Measurements from ENCODE around the gene TMEM158.

TMEM158 gene

GRCh38 chr3:45223889-45224727 lies 2.0 kb downstream of the TMEM158 start:
- no peak for TF ChIP-seq CTCF (IDR thresholded peaks at IDR 0.05; ENCODE audit: extremely low read depth, missing control alignments)
- no peak for DNase-seq (ENCODE audit: low spot score)

DNA sequence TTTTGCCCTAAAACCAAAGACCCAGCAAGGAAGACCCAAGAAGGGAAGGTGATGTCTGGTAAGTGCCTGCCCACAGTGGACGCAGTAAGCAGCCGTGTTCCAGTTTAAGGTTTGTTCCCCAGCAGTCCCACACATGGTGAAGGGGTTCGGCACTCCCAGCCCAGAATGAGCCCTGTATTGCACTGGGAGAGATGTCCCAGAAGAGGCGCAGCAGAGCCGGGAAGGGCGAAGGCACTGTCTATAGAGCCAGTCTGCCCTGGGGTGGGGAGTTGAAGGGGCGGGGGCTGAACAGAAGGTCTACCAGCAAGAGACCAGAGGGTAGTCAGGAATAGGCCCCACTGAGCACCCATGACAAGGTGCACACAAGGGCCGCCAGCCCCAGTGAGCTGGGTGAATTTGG lies 6.4 kb downstream of the TMEM158 start:
- no peak for DNase-seq (ENCODE audit: low spot score)
- no peak for TF ChIP-seq CTCF (IDR thresholded peaks at IDR 0.05; ENCODE audit: extremely low read depth, missing control alignments)

DNA sequence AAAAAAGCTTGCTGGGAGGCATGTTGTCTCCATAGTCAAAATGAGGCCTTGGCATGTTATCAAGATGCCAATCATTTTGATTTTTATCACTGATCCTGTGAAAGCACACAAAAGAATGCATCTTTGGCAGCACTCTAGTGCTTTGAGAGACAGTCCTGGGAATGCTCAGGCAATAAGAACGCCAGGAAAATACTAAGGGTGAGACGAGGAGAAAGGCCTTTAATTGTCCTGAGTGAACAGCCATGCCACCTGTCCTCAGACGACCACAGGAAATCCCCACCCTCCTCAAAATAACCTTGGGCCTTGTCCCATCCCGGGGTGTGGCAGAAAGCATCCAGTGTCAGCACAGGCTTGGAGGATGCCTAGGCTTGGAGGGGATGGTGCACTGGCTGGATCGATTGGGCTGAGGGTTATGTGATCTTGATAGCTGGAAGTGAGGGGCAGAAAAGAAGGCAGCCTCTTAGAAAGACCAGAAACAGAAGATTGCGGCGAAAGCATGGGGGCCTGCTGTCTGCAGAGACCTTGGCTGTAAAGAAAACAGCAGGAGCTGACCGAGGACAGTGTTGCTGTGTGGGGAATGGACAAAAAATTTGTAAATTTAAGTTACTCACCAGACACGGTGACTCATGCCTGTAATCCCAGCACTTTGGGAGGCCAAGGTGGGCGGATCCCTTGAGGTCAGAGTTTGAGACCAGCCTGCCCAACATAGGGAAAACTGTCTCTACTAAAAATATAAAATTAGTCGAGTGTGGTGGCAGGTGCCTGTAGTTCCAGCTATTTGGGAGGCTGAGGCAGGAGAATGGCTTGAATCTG lies 7.3 kb downstream of the TMEM158 start:
- no peak for DNase-seq (ENCODE audit: low spot score)
- TF ChIP-seq CTCF (IDR thresholded peaks at IDR 0.05; ENCODE audit: extremely low read depth, missing control alignments): no peak

DNA sequence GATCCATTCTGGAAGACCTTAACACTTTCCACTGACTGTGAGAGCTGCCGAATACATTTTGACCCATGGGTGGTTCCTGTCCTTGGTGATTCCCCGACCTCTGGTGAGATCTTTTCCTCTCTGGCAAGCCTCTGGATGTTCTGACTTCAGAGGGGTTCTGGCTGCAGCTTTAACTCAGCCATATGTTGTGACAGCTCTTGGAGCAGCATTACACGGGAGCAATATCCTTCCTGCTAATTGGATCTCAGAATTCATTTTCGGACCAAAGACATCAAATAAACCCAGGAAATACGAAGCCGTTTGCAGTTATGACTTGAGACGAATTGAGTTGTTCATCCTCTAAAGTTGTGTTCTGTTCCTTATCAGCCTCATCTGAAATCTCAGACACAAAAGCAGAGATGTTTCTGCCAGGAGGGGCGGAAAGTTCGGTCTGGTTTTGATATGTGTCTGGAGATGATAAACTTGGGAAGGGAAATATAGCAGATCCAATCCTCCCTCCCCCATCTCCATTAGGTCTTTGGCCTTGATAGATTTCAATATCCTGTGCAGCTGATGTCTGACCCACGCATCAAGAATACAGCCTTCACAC lies 10.0 kb downstream of the TMEM158 start:
- TF ChIP-seq CTCF (IDR thresholded peaks at IDR 0.05; ENCODE audit: extremely low read depth, missing control alignments): no peak
- no peak for DNase-seq (ENCODE audit: low spot score)

DNA sequence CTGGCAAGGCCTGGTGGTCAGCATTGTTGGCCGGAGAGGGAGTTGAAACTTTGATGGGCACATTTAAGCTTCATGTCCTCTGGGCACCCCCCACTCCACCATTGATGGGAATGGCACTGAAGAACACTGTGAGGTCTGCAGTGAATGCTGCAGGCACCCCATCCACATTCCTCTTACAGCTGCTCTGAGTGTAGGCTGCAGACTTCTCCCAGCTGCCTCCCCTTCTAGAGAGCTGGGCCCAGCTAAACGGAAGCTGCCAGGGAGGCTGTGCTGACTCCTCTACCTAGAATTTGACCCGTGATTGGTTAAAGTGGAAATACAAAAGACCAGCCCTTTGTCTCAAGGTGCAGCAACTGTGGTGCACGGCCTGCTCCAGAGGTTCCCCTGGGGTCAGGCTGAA lies 10.6 kb downstream of the TMEM158 start:
- no peak for DNase-seq (ENCODE audit: low spot score)
- no peak for TF ChIP-seq CTCF (IDR thresholded peaks at IDR 0.05; ENCODE audit: extremely low read depth, missing control alignments)

DNA sequence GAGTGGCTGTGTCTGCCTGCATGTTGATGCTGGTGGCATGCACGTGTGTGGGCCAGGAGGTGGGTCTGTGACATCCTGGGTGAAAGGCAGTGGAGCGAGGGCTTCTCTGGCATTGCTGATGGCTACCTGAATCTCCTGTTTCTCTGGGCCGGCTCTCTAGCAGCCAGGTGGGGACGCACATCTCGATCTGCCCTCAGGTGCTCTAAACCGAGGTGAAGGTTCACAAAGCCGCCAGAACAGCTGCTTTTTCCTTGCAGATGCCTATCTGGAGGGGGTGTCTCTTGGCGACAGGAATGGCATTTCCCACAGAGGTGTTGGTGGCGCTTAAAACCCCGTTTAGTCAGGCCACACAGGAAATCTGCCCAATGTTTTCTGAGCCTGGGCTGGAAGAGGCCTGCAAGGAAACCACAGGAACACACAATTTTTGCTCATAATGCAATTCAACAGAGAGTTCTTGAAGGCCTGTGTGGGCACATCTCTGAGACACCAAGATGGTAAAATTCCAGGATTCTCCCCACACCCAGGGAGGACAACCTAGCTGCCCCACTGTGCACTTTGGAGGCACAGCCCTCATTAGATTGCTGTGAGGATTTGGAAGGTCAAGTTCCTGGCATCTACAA lies 11.9 kb downstream of the TMEM158 start:
- DNase-seq (ENCODE audit: low spot score): no peak
- TF ChIP-seq CTCF (IDR thresholded peaks at IDR 0.05; ENCODE audit: extremely low read depth, missing control alignments): no peak
